K562 (cell line): Measurements from ENCODE around the gene METRNL. TPM values are rescaled to one million over a fixed set of nuclear protein-coding genes. Genes with fewer than 3 reads are reported as not detected.
A peak's percentile ranks its signal among the peaks of the same experiment; 100 is the strongest.

ENCODE experiments used
- ATAC-seq: fragments of 200-7000 bp; cut with Tn5 transposase; 3 replicates; pipeline ENCODE4 v1.9.1; 2020; ENCODE audit warnings: moderate library complexity
- BruUV-seq: library from RNA; stranded (reverse); fragments of 400-500 nt; replicated peaks from 2 replicates; lab custom pipeline; 2021; lab: Mats Ljungman, UMichigan
- CTCF ChIA-PET: fragments of 300-600 bp; formaldehyde crosslinking; extraction: SDS; loops from one replicate; lab custom pipeline; 2021; ENCODE audit warnings: low intra/inter-chr PET ratio; lab: Yijun Ruan, JAX
- POLR2A ChIA-PET: fragments of 300-600, 350-650 bp; sonication (Branson Sonifier 250); formaldehyde crosslinking; extraction: SDS; loops from one replicate; lab custom pipeline; 2021; ENCODE audit warnings: antibody characterized with exemption, inconsistent platforms; lab: Yijun Ruan, JAX
- DNase-seq, 4 experiments: peaks; one replicate each; pipeline versions ENCODE4 v3.0.0 to v3.0.0-alpha.2; 2011 to 2018; ENCODE audit warnings: low spot score in 3 of 4, mixed read lengths in 3 of 4; ENCODE audit errors: extremely low read depth in 1 of 4
- FAIRE-seq: peaks from 2 replicates; lab custom pipeline; 2011; peaks lifted over from hg19 to GRCh38; lab: Jason Lieb, UNC
- H2AFZ ChIP-seq: 2 replicates; pipeline ENCODE4 v1.6.0; 2011; ENCODE audit warnings: low read depth, low read length, control low read depth, inconsistent platforms
- H3K27ac ChIP-seq: fragments of 200-600 bp; 3 replicates; pipeline ENCODE4 v1.8.0; 2011; ENCODE audit warnings: low read depth, mild to moderate bottlenecking, control low read depth, inconsistent platforms, low read length, moderate library complexity, mixed read lengths; ENCODE audit errors: extremely low read depth
- H3K27me3 ChIP-seq, 2 experiments: fragments of 300-600 bp in 1 of 2; 2 replicates in 1 of 2; 3 replicates in 1 of 2; pipeline versions ENCODE4 v1.6.0 to v1.8.0; 2011; ENCODE audit warnings: inconsistent platforms in 2 of 2, low read length in 2 of 2, mild to moderate bottlenecking in 1 of 2, mixed read lengths in 1 of 2, moderate library complexity in 1 of 2; ENCODE audit not compliant: control insufficient read depth in 2 of 2, insufficient read depth in 2 of 2
- H3K36me3 ChIP-seq: fragments of 300-600 bp; 3 replicates; pipeline ENCODE4 v1.8.0; 2011; ENCODE audit warnings: mild to moderate bottlenecking, low read length, inconsistent platforms; ENCODE audit not compliant: control insufficient read depth, insufficient read depth
- H3K4me1 ChIP-seq, 2 experiments: fragments of 200-600 bp in 1 of 2; replicated peaks in 1 of 2; 2 replicates in 1 of 2; 3 replicates in 1 of 2; pipeline versions ENCODE4 v1.5.1 to v1.8.0; 2011; ENCODE audit warnings: inconsistent platforms in 2 of 2, low read length in 2 of 2, mild to moderate bottlenecking in 1 of 2, mixed read lengths in 1 of 2, moderate library complexity in 1 of 2; ENCODE audit not compliant: control insufficient read depth in 2 of 2, insufficient read depth in 2 of 2
- H3K4me2 ChIP-seq: 2 replicates; pipeline ENCODE4 v1.6.1; 2011; ENCODE audit warnings: low read length, control low read depth, inconsistent platforms, mixed read lengths; ENCODE audit not compliant: insufficient read depth
- H3K4me3 ChIP-seq: fragments of 200-600 bp; sonication (generic), shearing (Covaris generic); 2 replicates; pipeline ENCODE4 v1.5.1; 2016; ENCODE audit warnings: control low read depth, inconsistent platforms
- H3K79me2 ChIP-seq: fragments of 200-600 bp; 3 replicates; pipeline ENCODE4 v1.8.0; 2011; ENCODE audit warnings: low read length, inconsistent platforms; ENCODE audit not compliant: control insufficient read depth, insufficient read depth
- H3K9ac ChIP-seq, 2 experiments: 2 replicates each; pipeline versions ENCODE4 v1.6.0 to v1.6.1; 2011; ENCODE audit warnings: low read depth in 2 of 2, low read length in 2 of 2, control low read depth in 1 of 2, inconsistent platforms in 1 of 2, mild to moderate bottlenecking in 1 of 2, mixed read lengths in 1 of 2; ENCODE audit not compliant: insufficient read depth in 1 of 2
- H3K9me1 ChIP-seq: one replicate; pipeline ENCODE4 v1.6.0; 2011; ENCODE audit warnings: inconsistent platforms, mild to moderate bottlenecking, low read length, moderate library complexity; ENCODE audit not compliant: control insufficient read depth, insufficient read depth
- H3K9me3 ChIP-seq: replicated peaks from 2 replicates; pipeline ENCODE4 v1.5.1; 2011; ENCODE audit warnings: low read depth, low read length, inconsistent platforms; ENCODE audit not compliant: control insufficient read depth, insufficient read depth
- H4K20me1 ChIP-seq: replicated peaks from 2 replicates; pipeline ENCODE4 v1.6.1; 2011; ENCODE audit warnings: low read length, inconsistent platforms, mixed read lengths; ENCODE audit not compliant: control insufficient read depth, insufficient read depth
- ATF2 ChIP-seq: sonication (generic); formaldehyde crosslinking; IDR thresholded peaks from 2 replicates; pipeline ENCODE4 v1.8.1; 2022; ENCODE audit warnings: missing genetic modification reagents
- DIDO1 ChIP-seq: fragments of 450-650 bp; IDR thresholded peaks from 2 replicates; pipeline ENCODE4 v1.6.1; 2016; ENCODE audit warnings: low read depth, missing biosample characterization, missing genetic modification characterization
- ETS2 ChIP-seq: IDR thresholded peaks from 2 replicates; pipeline ENCODE4 v1.6.1; 2016; ENCODE audit warnings: borderline replicate concordance, missing genetic modification characterization, mild to moderate bottlenecking, moderate library complexity, missing compliant biosample characterization; ENCODE audit not compliant: poor library complexity, severe bottlenecking
- FIP1L1 ChIP-seq: fragments of 200-400 bp; formaldehyde crosslinking; IDR thresholded peaks from 2 replicates; pipeline ENCODE4 v1.6.1; 2018; ENCODE audit warnings: mild to moderate bottlenecking, low read depth, low read length; ENCODE audit not compliant: poor library complexity, severe bottlenecking
- FUS ChIP-seq: fragments of 200-400 bp; formaldehyde crosslinking; optimal IDR thresholded peaks from 2 replicates; pipeline ENCODE3; 2017; ENCODE audit warnings: low read depth, low read length
- KDM5B ChIP-seq: fragments of 200-600 bp; sonication (generic); IDR thresholded peaks from 2 replicates; pipeline ENCODE4 v1.6.1; 2012; ENCODE audit warnings: low read depth, mild to moderate bottlenecking, moderate library complexity, low read length, control low read depth, inconsistent platforms; ENCODE audit not compliant: insufficient replicate concordance
- NRF1 ChIP-seq, 2 experiments: fragments of 450-650 bp; IDR thresholded peaks in 1 of 2; conservative IDR thresholded peaks in 1 of 2; 2 replicates each; pipeline ENCODE4 v1.6.1; 2014; ENCODE audit warnings: mild to moderate bottlenecking in 2 of 2
- THRA ChIP-seq: fragments of 450-650 bp; IDR thresholded peaks from 2 replicates; pipeline ENCODE4 v1.6.1; 2017; ENCODE audit warnings: mild to moderate bottlenecking, moderate library complexity
- TOE1 ChIP-seq, 2 experiments: fragments of 450-650 bp in 1 of 2; sonication (generic) in 1 of 2; formaldehyde crosslinking in 1 of 2; IDR thresholded peaks; 2 replicates each; pipeline versions ENCODE4 v1.7.1 to v1.8.0; 2016 to 2022; ENCODE audit warnings: borderline replicate concordance in 2 of 2, mild to moderate bottlenecking in 2 of 2, antibody characterized with exemption in 1 of 2, inconsistent platforms in 1 of 2, low read depth in 1 of 2, missing genetic modification reagents in 1 of 2, moderate library complexity in 1 of 2
- ZNF639 ChIP-seq, 2 experiments: fragments of 200-800 bp in 1 of 2; sonication (Bioruptor generic) in 1 of 2; sonication (generic) in 1 of 2; formaldehyde crosslinking in 1 of 2; IDR thresholded peaks in 1 of 2; conservative IDR thresholded peaks in 1 of 2; 2 replicates each; pipeline versions ENCODE4 v1.5.0 to v1.6.1; 2016 to 2020; ENCODE audit warnings: missing compliant biosample characterization in 1 of 2, missing genetic modification characterization in 1 of 2, missing genetic modification reagents in 1 of 2
- WGBS: fragments of 100-300 bp; shearing (Covaris generic); methylation state at CpG from one replicate; pipeline ENCODE4 v1.1.6; 2016; ENCODE audit warnings: low coverage, mixed read lengths; ENCODE audit not compliant: insufficient coverage; ENCODE audit errors: missing lambda C conversion rate; 5-methylcytosine and 5-hydroxymethylcytosine counted together
- in situ Hi-C: fragments of 300-500 bp; cut with MboI; formaldehyde crosslinking; loops from 4 replicates; pipeline ENCODE4 v1.15.0; 2018; ENCODE audit warnings: inconsistent platforms, mixed read lengths
- intact Hi-C: fragments of 100-400 bp; cut with micrococcal nuclease; formaldehyde crosslinking; loops from 2 replicates; pipeline ENCODE4 v1.14.2; 2022
- polyA plus RNA-seq, 8 experiments: library from polyadenylated mRNA; depleted of rRNA in 4 of 8; stranded (reverse) in 5 of 8; unstranded in 3 of 8; fragments of >200 nt; fragmentation: Nextera tagmentation in 2 of 8; fragmentation: Illumina TruSeq in 1 of 8; extraction: Ambion mirVana in 2 of 8; extraction: Trizol in 1 of 8; gene quantifications; 2 replicates each; pipeline versions ENCODE4 v1.2.1 to v1.2.3, GENCODE V29; 2011 to 2014; ENCODE audit warnings: inconsistent platforms in 1 of 8, missing spikeins in 1 of 8
- total RNA-seq, 7 experiments: library from RNA; depleted of rRNA in 6 of 7; stranded (reverse); fragments of >200 nt in 6 of 7; fragmentation: Illumina TruSeq in 2 of 7; extraction: Trizol in 2 of 7; gene quantifications; 2 replicates each; pipeline versions ENCODE4 v1.2.1 to v1.2.3, GENCODE V29; 2011 to 2021; ENCODE audit warnings: low replicate concordance in 1 of 7

The METRNL gene
- total and polyA plus RNA-seq, 9 of the 15 experiments (the other 6 are each of a cell fraction or from before 2014, with no cell fraction given) = 0.17 to 31.8 (median 2.9) TPM

GRCh38 chr17:83072600-83073358, 6.6 kb upstream of the METRNL start:
- BruUV-seq = no TSS peak
- H2AFZ ChIP-seq = peak overlapping the region; percentile 91
- H3K4me3 ChIP-seq = no peak overlapping the region
- intact Hi-C loops = no loop called here
- H3K79me2 ChIP-seq = no peaks in the 10 kb centered on the region
- peaks cover 23 to 77% of the 10 kb centered on the region in 2 experiments for H3K4me1 ChIP-seq
- CTCF ChIA-PET = no interaction called here
- DNase-seq (peak in 2 of 4 experiments; percentile 52 to 57), ATAC-seq (peak; percentile 4; the same call in 2 of the 3 replicates), FAIRE-seq (no peak)
- H3K27me3 ChIP-seq = no peaks in the 10 kb centered on the region; a peak in 1 of 5 replicates
- H3K4me2 ChIP-seq = peak overlapping the region; percentile 80
- H3K36me3 ChIP-seq = no peaks in the 10 kb centered on the region
- in situ Hi-C loops = no loop called here
- WGBS = 42% methylated on average over 7 of the region's 28 CpGs
- peaks cover 3% of the 10 kb centered on the region for H3K9me1 ChIP-seq
- H4K20me1 ChIP-seq = no peaks in the 10 kb centered on the region
- peak overlapping the region; percentile 69; the same call in 2 of the 3 replicates for H3K27ac ChIP-seq
- peak overlapping the region; percentile 65 to 91; a peak in 3 of 4 replicates for H3K9ac ChIP-seq
- no peaks in the 10 kb centered on the region for H3K9me3 ChIP-seq
- POLR2A ChIA-PET = interaction anchor here (0.7 to 1.2 kb wide), 2 partner anchors 10 to 14 kb away, joined by 3 read pairs; no protein-coding TSS in a partner anchor
- TF ChIP-seq DIDO1 (tag) (no peak), FIP1L1 (peak; percentile 20), KDM5B (no peak), ATF2 (no peak), FUS (no peak), TOE1 (IDR thresholded peaks at IDR 0.05; ENCODE audit: borderline replicate concordance) (0 out of 2 replicates have a peak, but pooled peaks have one; percentile 12), TOE1 (CRISPR knock-in tag; IDR thresholded peaks at IDR 0.05; ENCODE audit: borderline replicate concordance, low read depth) (no peak), ETS2 (no peak), THRA (no peak), ZNF639 (CRISPR knock-in tag; conservative IDR thresholded peaks at IDR 0.05 in 1 of 2, IDR thresholded peaks at IDR 0.05 in 1 of 2) (no peak), NRF1 (conservative IDR thresholded peaks at IDR 0.05 in 1 of 2, IDR thresholded peaks at IDR 0.05 in 1 of 2) (no peak)
